BLaER1 (cell line): ENCODE results near the gene RHOBTB1.
"Not testable (repeated sequence)": the region's sequence is repeated elsewhere in the genome, so short reads cannot be mapped to it uniquely, and the experiment has no call there.

Source experiments
- H3K27ac ChIP-seq: shearing (Covaris generic); formaldehyde crosslinking; 2 replicates; pipeline ENCODE4 v1.8.1; 2022
- H3K27me3 ChIP-seq: shearing (Covaris generic); formaldehyde crosslinking; 2 replicates; pipeline ENCODE4 v1.8.1; 2022
- H3K36me3 ChIP-seq: shearing (Covaris generic); formaldehyde crosslinking; 2 replicates; pipeline ENCODE4 v1.8.1; 2022
- H3K4me1 ChIP-seq: shearing (Covaris generic); formaldehyde crosslinking; 2 replicates; pipeline ENCODE4 v1.8.1; 2022
- H3K4me2 ChIP-seq: shearing (Covaris generic); formaldehyde crosslinking; 2 replicates; pipeline ENCODE4 v1.8.1; 2022
- H3K4me3 ChIP-seq: shearing (Covaris generic); formaldehyde crosslinking; 2 replicates; pipeline ENCODE4 v1.8.1; 2022
- H3K9ac ChIP-seq: shearing (Covaris generic); formaldehyde crosslinking; 2 replicates; pipeline ENCODE4 v1.8.1; 2022
- H3K9me3 ChIP-seq: shearing (Covaris generic); formaldehyde crosslinking; 2 replicates; pipeline ENCODE4 v1.8.1; 2022
- H4K20me1 ChIP-seq: shearing (Covaris generic); formaldehyde crosslinking; 2 replicates; pipeline ENCODE4 v1.8.1; 2022
- Cebpa-rat ChIP-seq: shearing (Covaris generic); IDR thresholded peaks from 2 replicates; pipeline ENCODE4 v1.8.1; 2022

The RHOBTB1 gene

GRCh38 chr10:60853637-60854036 lies 90.3 kb downstream of the RHOBTB1 start:
- TF ChIP-seq Cebpa-rat: no peak

GRCh38 chr10:60853107-60853506 lies 90.9 kb downstream of the RHOBTB1 start:
- Histone ChIP-seq H3K9ac (no peak overlapping the region), H3K36me3 (no peaks in the 10 kb centered on the region), H3K27ac (no peak overlapping the region), H3K4me2 (peak overlapping the region; percentile 61; the same call in 1 of the 2 replicates), H4K20me1 (no peaks in the 10 kb centered on the region), H3K27me3 (no peaks in the 10 kb centered on the region), H3K9me3 (no peaks in the 10 kb centered on the region), H3K4me3 (no peak overlapping the region), H3K4me1 (peaks cover 18% of the 10 kb centered on the region)
- TF ChIP-seq Cebpa-rat: no peak

More at GRCh38 chr10:60853637-60854036, 90.3 kb downstream of the RHOBTB1 start:
- Histone ChIP-seq H3K36me3 (no peaks in the 10 kb centered on the region), H3K27me3 (no peaks in the 10 kb centered on the region), H3K9me3 (no peaks in the 10 kb centered on the region), H3K4me1 (peaks cover 18% of the 10 kb centered on the region), H3K27ac (no peak overlapping the region), H3K9ac (no peak overlapping the region), H4K20me1 (no peaks in the 10 kb centered on the region), H3K4me3 (no peak overlapping the region), H3K4me2 (no peak overlapping the region)

GRCh38 chr10:60849740-60850139 lies 94.2 kb downstream of the RHOBTB1 start:
- Histone ChIP-seq H3K4me1 (peaks cover 18% of the 10 kb centered on the region), H3K4me3 (no peak overlapping the region), H3K9ac (no peak overlapping the region), H4K20me1 (no peaks in the 10 kb centered on the region), H3K27ac (no peak overlapping the region), H3K27me3 (no peaks in the 10 kb centered on the region), H3K4me2 (no peak overlapping the region), H3K9me3 (no peaks in the 10 kb centered on the region), H3K36me3 (no peaks in the 10 kb centered on the region)
- TF ChIP-seq Cebpa-rat: no peak

GRCh38 chr10:60849217-60849616 lies 94.8 kb downstream of the RHOBTB1 start:
- no peak overlapping the region for H3K4me2 ChIP-seq
- H3K4me3 ChIP-seq: no peak overlapping the region
- peaks cover 18% of the 10 kb centered on the region for H3K4me1 ChIP-seq
- H3K27ac ChIP-seq: no peak overlapping the region
- TF ChIP-seq Cebpa-rat: no peak
- no peak overlapping the region for H3K9ac ChIP-seq
- H3K9me3 ChIP-seq: no peaks in the 10 kb centered on the region
- H3K36me3 ChIP-seq: no peaks in the 10 kb centered on the region
- H4K20me1 ChIP-seq: no peaks in the 10 kb centered on the region
- H3K27me3 ChIP-seq: no peaks in the 10 kb centered on the region

GRCh38 chr10:60848680-60849079 lies 95.3 kb downstream of the RHOBTB1 start:
- peaks cover 18% of the 10 kb centered on the region for H3K4me1 ChIP-seq
- H4K20me1 ChIP-seq: no peaks in the 10 kb centered on the region
- no peaks in the 10 kb centered on the region for H3K9me3 ChIP-seq
- no peaks in the 10 kb centered on the region for H3K27me3 ChIP-seq
- H3K4me3 ChIP-seq: no peak overlapping the region
- H3K9ac ChIP-seq: no peak overlapping the region
- no peak overlapping the region for H3K27ac ChIP-seq
- H3K36me3 ChIP-seq: no peaks in the 10 kb centered on the region
- TF ChIP-seq Cebpa-rat: no peak
- H3K4me2 ChIP-seq: no peak overlapping the region

GRCh38 chr10:60848126-60848525 lies 95.9 kb downstream of the RHOBTB1 start:
- H3K36me3 ChIP-seq: no peaks in the 10 kb centered on the region
- H4K20me1 ChIP-seq: no peaks in the 10 kb centered on the region
- H3K4me3 ChIP-seq: no peak overlapping the region
- H3K4me1 ChIP-seq: peaks cover 15% of the 10 kb centered on the region
- H3K9ac ChIP-seq: no peak overlapping the region
- no peak overlapping the region for H3K27ac ChIP-seq
- TF ChIP-seq Cebpa-rat: no peak
- no peaks in the 10 kb centered on the region for H3K27me3 ChIP-seq
- H3K9me3 ChIP-seq: no peaks in the 10 kb centered on the region
- H3K4me2 ChIP-seq: no peak overlapping the region

GRCh38 chr10:60846173-60846572 lies 97.8 kb downstream of the RHOBTB1 start:
- TF ChIP-seq Cebpa-rat: no peak
- Histone ChIP-seq H3K27me3 (no peaks in the 10 kb centered on the region), H3K4me1 (no peaks in the 10 kb centered on the region), H3K4me3 (no peak overlapping the region), H3K27ac (no peak overlapping the region), H3K9me3 (no peaks in the 10 kb centered on the region), H3K9ac (no peak overlapping the region), H4K20me1 (no peaks in the 10 kb centered on the region), H3K4me2 (no peak overlapping the region), H3K36me3 (no peaks in the 10 kb centered on the region)

- H3K4me1 ChIP-seq: no peaks in the 10 kb centered on the region
- no peak for TF ChIP-seq Cebpa-rat
- H3K27me3 ChIP-seq: no peaks in the 10 kb centered on the region
- H3K9ac ChIP-seq: no peak overlapping the region
- H3K4me2 ChIP-seq: no peak overlapping the region
- no peak overlapping the region for H3K27ac ChIP-seq
- no peaks in the 10 kb centered on the region for H3K9me3 ChIP-seq
- H4K20me1 ChIP-seq: no peaks in the 10 kb centered on the region
- no peaks in the 10 kb centered on the region for H3K36me3 ChIP-seq
- no peak overlapping the region for H3K4me3 ChIP-seq
Measured at GRCh38 chr10:60845038-60845437, 98.9 kb downstream of the RHOBTB1 start.

GRCh38 chr10:60842694-60843093 lies 101.3 kb downstream of the RHOBTB1 start:
- Histone ChIP-seq H3K9ac (no peak overlapping the region), H3K27ac (no peak overlapping the region), H3K4me2 (no peak overlapping the region), H4K20me1 (no peaks in the 10 kb centered on the region), H3K36me3 (no peaks in the 10 kb centered on the region), H3K4me1 (no peaks in the 10 kb centered on the region), H3K27me3 (no peaks in the 10 kb centered on the region), H3K9me3 (no peaks in the 10 kb centered on the region), H3K4me3 (no peak overlapping the region)
- TF ChIP-seq Cebpa-rat: no peak

- H3K36me3 ChIP-seq, H3K4me1 ChIP-seq, H3K27ac ChIP-seq, H3K27me3 ChIP-seq, H3K4me2 ChIP-seq, H3K9me3 ChIP-seq, H3K4me3 ChIP-seq, H3K9ac ChIP-seq, H4K20me1 ChIP-seq: not testable (repeated sequence)
Measured at GRCh38 chr10:60841227-60841626, 102.8 kb downstream of the RHOBTB1 start.

GRCh38 chr10:60835049-60835448 lies 108.9 kb downstream of the RHOBTB1 start:
- Histone ChIP-seq H3K27ac (no peak overlapping the region), H3K4me3 (no peak overlapping the region), H3K9me3 (no peaks in the 10 kb centered on the region), H3K27me3 (no peaks in the 10 kb centered on the region), H3K9ac (no peak overlapping the region), H4K20me1 (no peaks in the 10 kb centered on the region), H3K4me1 (no peaks in the 10 kb centered on the region), H3K4me2 (no peak overlapping the region), H3K36me3 (no peaks in the 10 kb centered on the region)
- TF ChIP-seq Cebpa-rat: no peak
